ENCODE data around the gene DRAXIN. TPM values are rescaled to one million over a fixed set of nuclear protein-coding genes. Genes with fewer than 3 reads are reported as not detected.

The DRAXIN gene
- polyA plus RNA-seq, 1 donor = 0.42 TPM

DNA sequence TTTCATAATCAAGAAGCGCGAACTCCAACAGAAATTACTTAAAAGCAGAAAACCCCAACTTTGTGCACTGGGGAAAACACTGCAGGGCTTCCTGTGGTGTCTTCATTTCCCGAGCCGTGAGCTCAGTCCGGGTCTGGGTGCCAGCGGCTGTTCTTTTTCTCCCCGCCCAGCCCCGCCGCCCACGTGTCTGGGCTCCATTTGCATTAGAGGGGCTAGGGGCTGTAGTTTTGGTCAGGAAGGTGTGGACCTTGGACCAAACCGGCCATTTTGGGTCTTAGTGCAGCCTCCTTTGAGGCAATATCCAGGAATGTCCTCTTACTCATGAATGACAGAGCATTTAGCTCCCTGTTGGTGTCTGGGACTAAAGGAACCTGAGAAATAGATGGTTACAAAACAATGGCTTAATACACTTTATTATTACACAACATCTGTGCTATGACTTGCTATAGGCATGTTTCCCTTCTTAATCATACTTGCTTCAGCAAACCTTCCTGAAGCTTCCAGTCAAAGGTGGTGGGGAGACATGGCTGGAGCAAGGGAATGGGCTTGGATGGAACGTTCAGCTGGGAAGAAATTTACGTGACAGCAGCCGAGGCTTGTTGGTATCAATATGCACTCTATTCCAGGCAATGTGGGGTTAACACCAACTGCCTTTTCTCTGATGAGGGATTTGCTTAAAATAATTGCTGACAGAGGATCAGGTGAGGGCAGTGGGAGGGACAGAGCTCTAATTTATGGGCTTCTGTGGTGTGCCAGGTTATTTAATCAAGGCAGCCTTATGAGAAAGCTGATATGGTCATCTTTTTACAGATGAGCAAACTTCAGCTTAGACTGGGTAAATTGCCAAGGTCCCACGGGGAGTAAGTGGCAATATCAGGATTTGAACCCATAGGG, 45.5 kb downstream of the DRAXIN start:
- Histone ChIP-seq H3K27ac (ENCODE audit: low read length) (peak overlapping the region; percentile 69), H3K27me3 (ENCODE audit: control insufficient read depth, insufficient read depth, low read length) (no peaks in the 10 kb centered on the region), H3K9me3 (ENCODE audit: control insufficient read depth, low read depth, low read length) (peaks cover 5% of the 10 kb centered on the region), H3K4me1 (ENCODE audit: control insufficient read depth, insufficient read depth, low read length) (peaks cover 9% of the 10 kb centered on the region), H3K4me3 (ENCODE audit: low read length) (peak overlapping the region; percentile 98), H3K36me3 (ENCODE audit: control insufficient read depth, insufficient read depth, low read length) (no peaks in the 10 kb centered on the region)
- peak in 1 of 2 donors; percentile 66 for DNase-seq
- no CpG with 5 or more reads among the region's 15 CpGs for WGBS (ENCODE audit: insufficient coverage, low lambda C conversion rate)

- Histone ChIP-seq H3K27ac (ENCODE audit: low read length) (no peak overlapping the region), H3K9me3 (ENCODE audit: control insufficient read depth, low read depth, low read length) (peaks cover 5% of the 10 kb centered on the region), H3K36me3 (ENCODE audit: control insufficient read depth, insufficient read depth, low read length) (no peaks in the 10 kb centered on the region), H3K4me1 (ENCODE audit: control insufficient read depth, insufficient read depth, low read length) (peaks cover 7% of the 10 kb centered on the region), H3K4me3 (ENCODE audit: low read length) (no peak overlapping the region), H3K27me3 (ENCODE audit: control insufficient read depth, insufficient read depth, low read length) (no peaks in the 10 kb centered on the region)
- DNase-seq = no peak
- WGBS (ENCODE audit: insufficient coverage, low lambda C conversion rate) = no CpG with 5 or more reads among the region's 2 CpGs
These were observed 46.6 kb downstream of the DRAXIN start for GRCh38 chr1:11738096-11738495.

- Histone ChIP-seq H3K27me3 (ENCODE audit: control insufficient read depth, insufficient read depth, low read length) (no peaks in the 10 kb centered on the region), H3K4me1 (ENCODE audit: control insufficient read depth, insufficient read depth, low read length) (peaks cover 7% of the 10 kb centered on the region), H3K27ac (ENCODE audit: low read length) (no peak overlapping the region), H3K4me3 (ENCODE audit: low read length) (no peak overlapping the region), H3K36me3 (ENCODE audit: control insufficient read depth, insufficient read depth, low read length) (no peaks in the 10 kb centered on the region), H3K9me3 (ENCODE audit: control insufficient read depth, low read depth, low read length) (peaks cover 5% of the 10 kb centered on the region)
- WGBS (ENCODE audit: insufficient coverage, low lambda C conversion rate) = 100% methylated on average over 1 of the region's 6 CpGs
- DNase-seq = no peak
These were observed 47.3 kb downstream of the DRAXIN start for GRCh38 chr1:11738783-11739182.

DNA sequence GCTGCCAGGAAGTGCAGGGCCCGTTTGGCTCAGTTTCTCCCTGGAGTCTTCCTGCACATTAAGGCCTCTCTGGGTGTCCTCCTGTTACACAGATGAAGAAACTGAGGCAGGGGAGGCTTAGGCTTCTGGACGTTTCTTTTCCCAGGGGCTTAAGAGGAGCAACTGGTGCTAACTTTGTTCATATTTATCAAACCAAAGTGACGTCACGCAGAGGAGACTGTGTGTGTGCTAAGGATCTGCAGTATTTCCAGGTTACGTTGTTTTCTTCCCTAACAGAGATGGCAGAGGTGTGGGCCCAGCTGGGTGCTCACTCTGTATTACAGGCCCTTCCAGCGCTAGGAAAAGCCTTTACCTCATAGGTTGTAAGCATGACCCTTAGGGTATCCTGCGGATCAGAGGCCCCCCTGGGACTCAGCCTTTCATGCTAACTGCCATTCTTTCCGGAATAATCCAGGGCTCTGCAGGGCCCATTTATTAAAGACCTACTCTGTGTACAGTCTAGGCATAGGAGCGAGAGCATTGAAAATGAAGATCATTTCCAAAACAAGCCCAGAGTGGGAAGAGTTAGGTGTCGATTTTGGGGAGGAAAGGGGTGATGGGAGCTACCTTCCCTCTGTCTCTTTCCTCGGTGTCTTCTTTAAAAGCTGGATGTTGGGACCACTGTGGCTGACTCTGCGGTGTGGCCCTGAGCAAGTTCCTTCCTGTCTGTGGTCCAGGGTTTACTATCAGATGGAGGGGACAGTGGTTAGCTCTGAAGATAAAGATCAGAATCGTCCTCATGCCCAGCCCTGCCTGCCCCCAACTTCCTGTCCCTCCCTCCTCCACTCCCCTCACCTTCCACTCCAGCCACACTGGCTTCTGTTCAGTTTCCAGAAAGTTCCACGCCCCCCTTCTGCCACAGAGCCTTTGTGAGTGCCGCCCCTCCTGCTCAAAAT, 49.0 kb downstream of the DRAXIN start:
- Histone ChIP-seq H3K27ac (ENCODE audit: low read length) (no peak overlapping the region), H3K9me3 (ENCODE audit: control insufficient read depth, low read depth, low read length) (peaks cover 5% of the 10 kb centered on the region), H3K27me3 (ENCODE audit: control insufficient read depth, insufficient read depth, low read length) (no peaks in the 10 kb centered on the region), H3K36me3 (ENCODE audit: control insufficient read depth, insufficient read depth, low read length) (no peaks in the 10 kb centered on the region), H3K4me1 (ENCODE audit: control insufficient read depth, insufficient read depth, low read length) (peaks cover 7% of the 10 kb centered on the region), H3K4me3 (ENCODE audit: low read length) (no peak overlapping the region)
- WGBS (ENCODE audit: insufficient coverage, low lambda C conversion rate) = no CpG with 5 or more reads among the region's 15 CpGs
- no peak for DNase-seq

DNA sequence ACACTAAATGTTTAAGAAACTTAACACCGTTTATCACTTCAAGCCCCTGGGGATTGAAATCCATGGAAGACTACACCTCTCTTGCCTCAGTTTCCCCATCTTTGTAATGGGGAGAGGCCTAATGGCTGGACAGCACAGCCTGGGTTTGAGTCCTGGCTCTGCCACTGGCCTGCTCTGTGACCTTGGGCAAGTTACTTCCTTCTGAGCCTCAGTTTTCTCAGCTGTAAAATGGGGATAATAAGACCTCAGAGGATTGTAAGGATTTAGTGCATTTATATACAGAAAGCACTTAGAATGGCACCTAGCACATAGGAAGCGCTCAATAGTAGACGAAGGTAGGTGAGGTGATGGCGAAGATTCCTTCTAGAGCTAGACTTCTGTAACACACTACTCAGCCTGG, 50.0 kb downstream of the DRAXIN start:
- Histone ChIP-seq H3K4me1 (ENCODE audit: control insufficient read depth, insufficient read depth, low read length) (peaks cover 4% of the 10 kb centered on the region), H3K4me3 (ENCODE audit: low read length) (no peak overlapping the region), H3K9me3 (ENCODE audit: control insufficient read depth, low read depth, low read length) (no peaks in the 10 kb centered on the region), H3K27ac (ENCODE audit: low read length) (no peak overlapping the region), H3K36me3 (ENCODE audit: control insufficient read depth, insufficient read depth, low read length) (peaks cover 5% of the 10 kb centered on the region), H3K27me3 (ENCODE audit: control insufficient read depth, insufficient read depth, low read length) (no peaks in the 10 kb centered on the region)
- DNase-seq = no peak
- no CpG with 5 or more reads among the region's 4 CpGs for WGBS (ENCODE audit: insufficient coverage, low lambda C conversion rate)

DNA sequence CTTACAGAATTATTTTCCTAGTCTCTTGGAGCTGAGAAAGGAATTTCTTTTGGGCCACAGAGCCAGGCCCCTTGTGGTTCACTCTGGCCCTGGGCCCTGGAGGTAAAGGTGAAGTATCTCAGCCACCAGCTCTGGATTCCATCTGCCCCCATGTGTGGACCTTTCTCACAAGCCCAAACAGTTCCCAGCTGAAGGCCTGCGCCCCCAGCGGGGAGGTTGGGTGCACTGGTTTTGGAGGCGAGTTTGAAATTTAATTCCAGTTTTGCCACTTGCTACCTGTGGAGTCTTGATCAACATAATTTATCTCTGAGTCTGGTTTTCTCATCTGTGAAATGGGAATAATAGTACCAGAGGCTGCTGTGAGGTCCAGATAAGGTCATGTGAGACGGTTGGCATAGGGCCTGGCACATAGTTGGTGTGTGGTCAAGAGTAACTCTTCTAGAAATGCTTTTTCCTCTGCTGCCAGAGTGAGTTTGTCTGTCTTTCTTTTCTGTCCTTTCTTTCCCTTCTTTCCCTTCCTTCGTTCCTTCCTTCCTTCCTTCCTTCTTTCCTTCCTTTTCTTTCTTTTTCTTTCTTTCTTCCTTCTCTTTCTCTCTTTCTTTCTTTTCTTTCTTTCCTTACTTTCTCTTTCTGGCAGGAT, 50.5 kb downstream of the DRAXIN start:
- Histone ChIP-seq H3K27ac (ENCODE audit: low read length) (no peak overlapping the region), H3K9me3 (ENCODE audit: control insufficient read depth, low read depth, low read length) (no peaks in the 10 kb centered on the region), H3K4me3 (ENCODE audit: low read length) (no peak overlapping the region), H3K4me1 (ENCODE audit: control insufficient read depth, insufficient read depth, low read length) (peaks cover 4% of the 10 kb centered on the region), H3K36me3 (ENCODE audit: control insufficient read depth, insufficient read depth, low read length) (peaks cover 5% of the 10 kb centered on the region), H3K27me3 (ENCODE audit: control insufficient read depth, insufficient read depth, low read length) (no peaks in the 10 kb centered on the region)
- DNase-seq = no peak
- 89% methylated on average over 1 of the region's 5 CpGs for WGBS (ENCODE audit: insufficient coverage, low lambda C conversion rate)

DNA sequence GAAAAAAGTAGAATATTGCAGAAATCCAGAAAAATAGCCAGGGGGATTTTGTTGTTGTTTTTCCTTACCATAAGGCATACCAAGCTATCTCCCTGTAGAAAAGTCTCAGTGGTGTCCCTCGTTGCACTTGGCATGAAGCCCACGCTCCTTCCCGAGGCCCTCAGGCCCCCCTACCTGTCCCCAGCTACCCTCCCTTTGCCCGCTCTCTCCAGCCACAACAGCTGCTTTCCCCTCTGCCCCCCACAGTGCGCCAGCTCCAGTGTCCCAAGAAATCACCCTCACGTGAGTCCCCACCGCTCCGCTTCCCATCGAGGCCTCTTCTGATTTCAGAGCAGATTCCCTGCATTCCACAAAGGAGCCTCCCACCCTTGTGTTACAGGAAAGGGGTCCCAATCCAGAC, 52.8 kb downstream of the DRAXIN start:
- 100% methylated on average over 1 of the region's 9 CpGs for WGBS (ENCODE audit: insufficient coverage, low lambda C conversion rate)
- Histone ChIP-seq H3K9me3 (ENCODE audit: control insufficient read depth, low read depth, low read length) (no peaks in the 10 kb centered on the region), H3K27me3 (ENCODE audit: control insufficient read depth, insufficient read depth, low read length) (no peaks in the 10 kb centered on the region), H3K36me3 (ENCODE audit: control insufficient read depth, insufficient read depth, low read length) (peaks cover 14% of the 10 kb centered on the region), H3K4me1 (ENCODE audit: control insufficient read depth, insufficient read depth, low read length) (no peaks in the 10 kb centered on the region), H3K4me3 (ENCODE audit: low read length) (no peak overlapping the region), H3K27ac (ENCODE audit: low read length) (no peak overlapping the region)
- no peak for DNase-seq

- Histone ChIP-seq H3K27me3 (ENCODE audit: control insufficient read depth, insufficient read depth, low read length) (no peaks in the 10 kb centered on the region), H3K27ac (ENCODE audit: low read length) (no peak overlapping the region), H3K4me3 (ENCODE audit: low read length) (no peak overlapping the region), H3K36me3 (ENCODE audit: control insufficient read depth, insufficient read depth, low read length) (peaks cover 28% of the 10 kb centered on the region), H3K4me1 (ENCODE audit: control insufficient read depth, insufficient read depth, low read length) (no peaks in the 10 kb centered on the region), H3K9me3 (ENCODE audit: control insufficient read depth, low read depth, low read length) (no peaks in the 10 kb centered on the region)
- no CpG with 5 or more reads among the region's 6 CpGs for WGBS (ENCODE audit: insufficient coverage, low lambda C conversion rate)
- no peak for DNase-seq
These were observed 54.6 kb downstream of the DRAXIN start for GRCh38 chr1:11746092-11746491.

DNA sequence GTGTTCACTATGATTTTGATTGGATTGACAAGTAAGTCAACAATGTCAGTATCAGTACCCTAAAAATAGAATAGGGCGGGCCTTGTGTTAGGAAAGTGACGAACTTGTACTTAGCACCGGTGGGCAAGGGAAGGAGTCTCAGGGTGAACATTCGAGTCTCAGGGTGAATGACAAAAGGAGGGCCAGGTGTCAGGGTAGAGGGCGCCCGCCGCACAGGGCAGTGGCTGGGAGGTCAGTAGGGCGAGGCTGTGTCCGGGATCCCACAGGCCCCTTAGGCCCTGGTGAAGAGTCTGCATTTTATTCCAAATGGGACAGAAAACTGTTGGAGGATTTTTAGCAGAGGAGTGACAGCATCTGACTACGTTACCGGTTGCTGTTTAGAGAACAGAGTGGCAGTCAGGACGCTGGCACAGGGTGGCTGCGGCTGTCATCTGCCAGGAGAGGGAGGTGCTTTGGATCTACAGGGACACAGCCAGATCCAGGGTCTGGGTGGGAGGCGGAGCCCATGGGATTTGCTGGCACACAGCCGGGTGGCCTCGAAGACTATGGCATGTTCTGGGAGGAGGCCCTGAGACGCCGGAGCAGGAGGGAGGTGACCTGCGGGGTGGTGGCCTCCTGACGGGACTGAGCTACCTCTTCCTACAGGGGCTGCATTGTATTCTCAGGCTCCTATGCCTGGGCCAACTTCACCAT, 55.4 kb downstream of the DRAXIN start:
- H3K27me3 ChIP-seq (ENCODE audit: control insufficient read depth, insufficient read depth, low read length) = no peaks in the 10 kb centered on the region
- no peak overlapping the region for H3K27ac ChIP-seq (ENCODE audit: low read length)
- H3K36me3 ChIP-seq (ENCODE audit: control insufficient read depth, insufficient read depth, low read length) = peaks cover 28% of the 10 kb centered on the region
- WGBS (ENCODE audit: insufficient coverage, low lambda C conversion rate) = 100% methylated on average over 1 of the region's 20 CpGs
- no peak for DNase-seq
- no peaks in the 10 kb centered on the region for H3K9me3 ChIP-seq (ENCODE audit: control insufficient read depth, low read depth, low read length)
- no peaks in the 10 kb centered on the region for H3K4me1 ChIP-seq (ENCODE audit: control insufficient read depth, insufficient read depth, low read length)
- no peak overlapping the region for H3K4me3 ChIP-seq (ENCODE audit: low read length)
